Measurements from ENCODE around the gene TMEM219.
A peak's percentile ranks its signal among the peaks of the same experiment; 100 is the strongest.
"Not testable (repeated sequence)": the region's sequence is repeated elsewhere in the genome, so short reads cannot be mapped to it uniquely, and the experiment has no call there.

TMEM219 gene

DNA sequence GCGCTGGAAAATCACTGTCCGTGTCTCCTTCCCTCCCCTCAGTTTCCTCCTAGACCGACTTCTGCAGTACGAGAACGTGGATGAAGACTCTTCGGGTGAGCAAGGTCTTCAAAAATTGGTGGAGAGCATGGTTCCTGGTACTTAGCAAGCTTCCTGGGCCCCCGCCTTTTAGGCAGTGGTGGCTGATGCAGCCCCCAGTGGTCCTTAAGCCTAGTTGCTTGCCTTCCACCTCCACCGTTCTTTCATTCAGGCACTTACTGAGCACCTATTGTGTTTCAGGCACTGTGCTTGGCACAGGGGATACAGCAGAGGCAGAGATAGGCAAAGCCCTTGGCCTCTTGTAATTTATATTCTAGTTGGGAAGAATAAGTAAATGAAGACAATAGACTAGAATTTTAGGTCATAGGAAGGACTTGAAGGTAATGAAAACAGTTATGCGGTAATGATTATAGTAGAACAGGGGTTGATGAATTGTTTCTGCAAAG, 34.9 kb downstream of the TMEM219 start:
- DNase-seq = peak; percentile 35

DNA sequence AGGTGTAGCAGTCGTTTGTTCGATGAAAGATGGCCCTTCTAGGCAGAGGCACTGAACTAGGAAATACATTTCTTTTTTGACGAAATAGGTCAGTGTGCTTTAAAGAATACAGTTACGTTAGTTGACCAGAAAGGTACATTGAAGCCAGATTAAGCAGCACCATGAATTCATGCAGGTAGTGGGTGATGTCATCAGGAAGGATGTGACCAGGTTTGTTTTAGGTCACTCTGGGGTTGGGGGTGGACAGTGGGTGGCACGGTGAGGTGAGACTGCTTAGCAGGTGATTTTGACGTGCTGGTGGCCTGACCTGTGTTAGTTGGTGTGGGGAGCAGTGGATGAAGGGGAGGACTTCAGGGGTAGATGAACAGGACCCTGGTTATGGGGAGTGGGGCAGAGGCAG, 37.7 kb downstream of the TMEM219 start:
- DNase-seq = no peak

- no peak for DNase-seq
Observed at GRCh38 chr16:30000735-30001631, 39.1 kb downstream of the TMEM219 start.

DNA sequence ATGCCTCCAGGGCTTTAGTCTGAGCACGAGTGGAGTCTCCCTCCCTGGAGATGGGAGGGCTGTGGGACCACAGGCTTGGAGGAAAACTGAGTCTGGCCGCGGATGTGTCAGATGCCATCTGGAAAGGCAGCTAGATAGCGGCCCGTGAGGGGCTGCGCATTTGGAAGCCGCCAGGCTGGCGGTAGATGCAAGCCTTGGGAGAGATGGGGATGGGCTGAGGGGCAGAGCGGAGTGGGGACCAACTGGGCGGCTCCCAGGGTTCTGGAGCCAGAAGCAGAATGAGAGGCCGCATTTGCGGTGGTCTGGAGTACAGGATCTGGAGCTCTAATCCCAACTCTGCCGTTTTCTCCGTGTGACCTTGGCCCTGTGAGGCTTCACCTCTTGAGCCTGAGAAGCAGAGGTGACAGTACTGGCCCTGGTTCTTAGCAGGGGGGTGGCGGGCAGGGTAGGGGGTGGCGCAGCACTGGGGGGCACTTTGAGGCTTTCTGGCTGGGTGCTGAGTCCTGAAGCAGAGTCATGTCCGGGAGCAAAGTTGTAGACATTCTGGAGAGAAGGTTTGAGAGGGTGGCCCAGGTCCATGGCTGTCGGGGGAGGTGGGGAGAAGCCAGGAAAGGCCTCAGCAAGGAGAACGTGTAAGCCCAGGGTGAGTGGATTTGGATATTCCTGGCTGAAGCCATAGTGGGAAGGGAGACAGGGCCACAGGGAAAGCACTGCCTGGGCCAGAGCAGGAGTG, 40.9 kb downstream of the TMEM219 start:
- DNase-seq = no peak

DNA sequence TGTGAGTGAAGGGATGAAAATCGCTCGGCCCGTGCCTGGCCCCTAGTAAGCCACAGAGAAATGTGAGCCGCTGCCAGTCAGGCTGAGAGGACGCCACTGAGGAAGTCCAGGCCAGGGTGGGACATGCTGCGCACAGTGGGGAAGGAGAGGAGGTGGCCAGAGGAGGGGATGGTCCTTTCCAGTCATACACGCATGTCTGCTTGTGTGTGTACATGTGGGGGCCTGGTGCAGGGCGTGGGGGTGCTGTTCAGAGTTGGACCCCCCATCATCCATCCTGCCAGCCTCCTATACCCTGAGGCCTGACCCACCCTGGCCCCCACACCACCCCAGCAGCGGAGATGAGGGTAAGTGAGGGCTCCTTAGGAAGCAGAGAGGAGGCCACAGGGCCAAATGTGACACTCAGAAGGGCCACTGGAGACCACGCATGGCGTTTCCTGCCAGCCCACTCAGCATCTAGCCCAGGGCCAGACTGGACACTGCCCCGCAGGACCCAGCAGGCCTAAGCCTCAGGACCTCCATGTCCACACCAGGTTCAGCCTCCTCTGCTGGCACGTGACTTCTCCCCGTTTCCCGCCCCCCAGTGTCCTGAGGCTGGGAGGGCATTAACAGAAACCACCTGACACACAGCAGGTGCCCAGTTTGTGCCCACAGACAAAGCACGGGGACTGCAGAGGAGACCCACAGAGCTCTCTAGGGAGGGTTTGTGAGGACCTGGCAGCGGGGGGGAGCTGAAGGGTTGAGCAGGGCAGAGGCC, 42.0 kb downstream of the TMEM219 start:
- DNase-seq = no peak

DNA sequence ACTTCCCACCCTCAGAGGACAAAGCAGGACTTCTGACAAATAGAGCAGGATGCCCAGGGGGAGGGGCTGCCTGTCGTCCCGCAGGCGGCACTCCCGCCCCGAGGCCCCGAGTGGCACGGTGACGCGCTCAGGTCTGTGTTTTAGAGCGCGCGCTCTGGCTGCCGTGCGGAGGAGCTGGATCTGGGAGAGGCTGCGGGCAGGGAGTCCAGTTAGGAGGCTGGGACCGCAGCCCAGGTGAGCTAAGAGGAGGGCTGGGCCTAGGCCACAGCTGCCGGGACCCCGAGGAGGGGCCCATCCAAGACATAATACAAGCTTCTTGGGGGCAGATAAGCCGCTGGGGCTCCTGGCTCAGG, 42.5 kb downstream of the TMEM219 start:
- DNase-seq = no peak

DNA sequence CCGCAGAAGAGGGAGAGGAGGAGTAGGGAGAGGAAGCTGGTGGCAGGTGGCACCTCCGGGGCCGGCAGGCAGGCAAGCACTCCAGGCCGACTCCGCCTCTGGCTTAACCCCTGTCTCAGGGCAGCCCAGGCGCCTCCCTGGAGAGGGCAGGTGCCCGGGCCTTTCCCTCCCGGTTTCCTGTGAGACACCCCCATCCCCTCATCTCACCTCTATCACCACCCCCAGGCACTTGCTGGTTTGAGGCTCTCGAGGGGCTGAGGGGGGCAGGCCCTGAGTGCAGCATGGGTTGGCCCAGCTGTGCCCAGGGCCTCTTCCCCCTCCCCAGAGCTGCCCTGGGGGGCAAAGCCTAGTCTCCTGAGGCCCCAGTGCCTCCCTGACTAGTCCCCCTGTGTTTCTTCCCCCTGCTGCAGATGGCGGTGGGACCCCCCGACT, 42.9 kb downstream of the TMEM219 start:
- peak; percentile 25 for DNase-seq

- peak; percentile 79 for DNase-seq
Observed at GRCh38 chr16:30005341-30006094, 43.6 kb downstream of the TMEM219 start.

GRCh38 chr16:30006095-30006473, 44.2 kb downstream of the TMEM219 start:
- DNase-seq = no peak

DNA sequence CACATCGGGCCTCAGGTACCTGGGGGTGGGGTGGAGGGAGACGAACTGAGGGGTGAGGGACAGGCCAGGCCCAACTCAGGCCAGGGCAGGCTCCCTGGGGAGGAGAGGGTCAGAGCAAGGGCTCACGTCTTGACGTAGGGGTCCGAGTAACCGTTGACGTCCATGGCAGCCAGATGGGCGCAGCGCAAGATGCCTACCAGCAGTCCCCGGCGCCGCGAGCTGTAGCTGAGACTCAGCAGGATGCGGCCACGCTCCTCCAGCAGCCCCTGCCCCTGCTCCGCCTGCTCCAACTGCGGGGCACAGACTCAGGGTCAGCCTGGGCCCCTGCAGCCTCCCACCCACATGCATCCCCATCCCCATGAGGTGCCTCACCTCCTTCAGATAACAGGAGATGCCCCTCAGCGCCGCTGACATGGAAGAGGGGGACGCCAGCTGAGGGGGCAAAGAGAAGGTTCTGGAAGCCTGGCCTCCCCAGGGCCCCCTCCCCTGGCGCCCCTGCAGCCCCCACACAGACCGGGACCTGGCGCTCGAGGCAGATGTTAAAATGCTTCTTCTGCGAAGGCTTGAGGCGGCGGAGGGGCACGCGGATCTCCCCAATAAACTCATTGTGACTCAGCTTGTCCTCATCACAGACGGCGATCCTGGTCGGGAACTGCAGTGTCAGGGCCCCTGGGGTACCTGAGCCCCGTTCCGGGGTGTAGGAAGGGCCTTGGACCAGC, 44.9 kb downstream of the TMEM219 start:
- DNase-seq = no peak

DNA sequence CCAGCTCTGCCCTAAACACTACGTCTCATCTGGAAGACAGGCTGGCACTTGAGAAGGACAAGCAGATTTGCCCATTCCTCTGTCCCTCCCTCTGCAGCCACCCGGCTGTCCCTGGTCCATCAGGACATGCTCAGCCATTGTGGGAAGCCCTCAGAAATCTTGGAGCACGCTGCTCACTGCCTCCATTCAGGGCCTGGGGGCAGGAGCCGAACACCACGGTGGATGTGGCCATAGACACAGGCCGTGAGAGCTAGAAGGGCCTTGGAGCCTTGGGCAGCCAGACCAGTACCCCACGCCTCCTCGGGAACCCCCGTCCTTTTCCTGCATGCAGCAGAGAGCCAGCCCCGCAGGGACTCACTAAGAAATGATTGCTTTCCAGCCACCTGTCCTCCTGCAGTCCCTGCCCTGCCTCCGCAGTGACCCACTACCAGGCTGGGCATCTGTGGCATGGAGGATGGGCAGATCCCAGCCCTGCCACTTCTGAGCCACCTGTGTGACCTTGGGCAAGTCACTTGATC, 45.6 kb downstream of the TMEM219 start:
- no peak for DNase-seq

- DNase-seq = no peak
Observed at GRCh38 chr16:30009085-30009862, 47.4 kb downstream of the TMEM219 start.

- no peak for DNase-seq
Observed at GRCh38 chr16:30009990-30010843, 48.3 kb downstream of the TMEM219 start.

- DNase-seq = peak; percentile 37
Observed at GRCh38 chr16:30010844-30011713, 49.2 kb downstream of the TMEM219 start, which contains the start of gene DOC2A. Gene DOC2A, minus strand, starts transcription at chr16:30011027. Its CDS starts 805 bp downstream, at chr16:30010222.

DNA sequence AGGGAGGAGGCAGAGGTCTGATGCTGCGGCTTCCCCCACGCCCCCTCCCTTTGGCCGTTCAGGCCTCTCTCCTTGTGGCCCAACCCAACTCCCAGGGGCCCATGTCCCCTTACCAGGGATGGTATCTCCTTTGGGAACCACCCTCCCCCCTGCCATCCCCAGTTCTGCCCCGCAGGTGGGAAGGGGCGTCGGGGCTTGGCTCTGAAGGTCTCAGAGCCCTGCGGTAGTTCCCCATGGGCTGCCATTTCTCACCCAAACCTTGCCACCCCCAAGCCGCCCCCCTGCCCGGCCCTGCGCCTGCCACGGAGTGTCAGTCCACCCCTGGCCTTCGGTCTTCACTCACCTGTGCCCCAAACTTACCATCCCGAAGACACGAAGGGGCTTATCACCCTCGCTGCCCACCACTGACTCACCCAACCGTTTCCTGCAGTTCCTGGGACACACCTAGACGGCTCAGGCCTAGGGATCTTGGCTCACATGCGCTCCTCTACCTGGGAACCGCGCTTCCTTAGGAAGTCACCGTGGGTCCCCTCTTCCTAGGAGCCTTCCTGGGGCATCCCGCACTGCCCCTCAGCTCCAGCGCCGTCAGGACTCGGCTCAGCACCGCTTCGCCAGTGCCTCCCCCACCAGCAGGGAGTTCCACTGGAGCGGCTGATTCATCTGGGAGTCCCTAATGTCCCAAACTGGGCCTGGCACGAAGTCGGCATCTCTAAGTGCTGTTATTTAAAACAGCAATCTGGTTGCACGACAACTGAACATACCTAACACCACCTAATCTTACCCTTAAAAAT, 50.0 kb downstream of the TMEM219 start:
- no peak for DNase-seq

- DNase-seq = not testable (repeated sequence)
Observed at GRCh38 chr16:30012598-30012997, 50.7 kb downstream of the TMEM219 start.

GRCh38 chr16:30015450-30015849, 53.6 kb downstream of the TMEM219 start:
- DNase-seq = not testable (repeated sequence)
